Stimulated activated CD8-positive, alpha-beta memory T cell treated with anti-CD3 and anti-CD28 coated beads, Interleukin-2, amount 100 ng/mL, for 48 hours (primary cell): Measurements from ENCODE around the gene CAMK2D.
A peak's percentile ranks its signal among the peaks of the same experiment; 100 is the strongest.

Experiments used
- DNase-seq, 2 donors: peaks; one replicate each; pipeline ENCODE4 v3.0.0-alpha.2; 2020; ENCODE audit warnings: low read depth in 2 of 2

The CAMK2D gene

GRCh38 chr4:113471146-113471860, 290.2 kb downstream of the CAMK2D start:
- no peak for DNase-seq

- DNase-seq, result no peak
Measured at GRCh38 chr4:113469926-113470325, 291.6 kb downstream of the CAMK2D start.

- no peak for DNase-seq
Measured at GRCh38 chr4:113469023-113469390, 292.5 kb downstream of the CAMK2D start.

- peak in 1 of 2 donors; percentile 22 for DNase-seq
Measured at GRCh38 chr4:113468165-113469022, 293.1 kb downstream of the CAMK2D start.

GRCh38 chr4:113467581-113467980, 294.0 kb downstream of the CAMK2D start:
- DNase-seq, result no peak

- DNase-seq, result no peak
Measured at GRCh38 chr4:113462286-113462685, 299.3 kb downstream of the CAMK2D start.

- no peak for DNase-seq
Measured at GRCh38 chr4:113461281-113461680, 300.3 kb downstream of the CAMK2D start.

GRCh38 chr4:113457886-113458285, 303.7 kb downstream of the CAMK2D start:
- DNase-seq, result no peak

GRCh38 chr4:113457121-113457520, 304.4 kb downstream of the CAMK2D start:
- no peak for DNase-seq

GRCh38 chr4:113455061-113455460, 306.5 kb downstream of the CAMK2D start:
- no peak for DNase-seq

GRCh38 chr4:113452868-113453620, 308.5 kb downstream of the CAMK2D start:
- no peak for DNase-seq

GRCh38 chr4:113452152-113452551, 309.4 kb downstream of the CAMK2D start:
- no peak for DNase-seq

- no peak for DNase-seq
Measured at GRCh38 chr4:113450295-113451080, 311.1 kb downstream of the CAMK2D start.

GRCh38 chr4:113449410-113449974, 312.0 kb downstream of the CAMK2D start:
- no peak for DNase-seq

- DNase-seq, result no peak
Measured at GRCh38 chr4:113447769-113448168, 313.8 kb downstream of the CAMK2D start.

- DNase-seq, result no peak
Measured at GRCh38 chr4:113447061-113447460, 314.5 kb downstream of the CAMK2D start.

- DNase-seq, result no peak
Measured at GRCh38 chr4:113446019-113446418, 315.5 kb downstream of the CAMK2D start.

- DNase-seq, result no peak
Measured at GRCh38 chr4:113445286-113445685, 316.3 kb downstream of the CAMK2D start.

- DNase-seq, result no peak
Measured at GRCh38 chr4:113444386-113444785, 317.2 kb downstream of the CAMK2D start.

- DNase-seq, result no peak
Measured at GRCh38 chr4:113442826-113443225, 318.7 kb downstream of the CAMK2D start.

GRCh38 chr4:113440371-113440770, 321.2 kb downstream of the CAMK2D start:
- no peak for DNase-seq
